Measurements from ENCODE around the gene KIF6. TPM values are rescaled to one million over a fixed set of nuclear protein-coding genes. Genes with fewer than 3 reads are reported as not detected.

KIF6 gene
- total RNA-seq, 2 experiments from 2014 or later: not detected

GRCh38 chr6:39561536-39562266 lies 163.5 kb downstream of the KIF6 start:
- no peak for DNase-seq
- H3K27ac Mint-ChIP-seq: no peak overlapping the region
- no peaks in the 10 kb centered on the region for H3K9me3 Mint-ChIP-seq
- no peaks in the 10 kb centered on the region for H3K36me3 Mint-ChIP-seq (ENCODE audit: low read depth)
- H3K4me1 Mint-ChIP-seq: no peaks in the 10 kb centered on the region
- peaks cover 18% of the 10 kb centered on the region for H3K27me3 Mint-ChIP-seq
- ChIA-PET POLR2A (no interaction called here), CTCF (interaction anchor here (0.8 kb wide), 1 partner anchor 9 kb away, joined by 3 read pairs; no protein-coding TSS in a partner anchor)
- no peak overlapping the region for H3K4me3 Mint-ChIP-seq

- Mint-ChIP-seq H3K4me1 (no peaks in the 10 kb centered on the region), H3K4me3 (no peak overlapping the region), H3K36me3 (ENCODE audit: low read depth) (no peaks in the 10 kb centered on the region), H3K9me3 (no peaks in the 10 kb centered on the region), H3K27me3 (peaks cover 20% of the 10 kb centered on the region), H3K27ac (no peak overlapping the region)
- ChIA-PET CTCF (interaction anchor here (0.8 kb wide), 1 partner anchor 9 kb away, joined by 3 read pairs; no protein-coding TSS in a partner anchor), POLR2A (interaction anchor here (0.7 kb wide), 1 partner anchor 210 kb away, joined by 3 read pairs; no protein-coding TSS in a partner anchor)
- no peak for DNase-seq
These were observed 164.3 kb downstream of the KIF6 start for GRCh38 chr6:39560915-39561314.

- peaks cover 12% of the 10 kb centered on the region for H3K27me3 Mint-ChIP-seq
- H3K9me3 Mint-ChIP-seq: no peaks in the 10 kb centered on the region
- POLR2A ChIA-PET: no interaction called here
- H3K4me1 Mint-ChIP-seq: no peaks in the 10 kb centered on the region
- no peak overlapping the region for H3K27ac Mint-ChIP-seq
- no peak overlapping the region for H3K4me3 Mint-ChIP-seq
- CTCF ChIA-PET: no interaction called here
- no peak for DNase-seq
- H3K36me3 Mint-ChIP-seq (ENCODE audit: low read depth): no peaks in the 10 kb centered on the region
These were observed 166.5 kb downstream of the KIF6 start for GRCh38 chr6:39558591-39559190.

GRCh38 chr6:39558079-39558478 lies 167.1 kb downstream of the KIF6 start:
- Mint-ChIP-seq H3K4me1 (no peaks in the 10 kb centered on the region), H3K9me3 (no peaks in the 10 kb centered on the region), H3K27ac (no peak overlapping the region), H3K4me3 (no peak overlapping the region), H3K36me3 (ENCODE audit: low read depth) (no peaks in the 10 kb centered on the region), H3K27me3 (peaks cover 11% of the 10 kb centered on the region)
- DNase-seq: no peak
- ChIA-PET POLR2A (no interaction called here), CTCF (no interaction called here)

DNA sequence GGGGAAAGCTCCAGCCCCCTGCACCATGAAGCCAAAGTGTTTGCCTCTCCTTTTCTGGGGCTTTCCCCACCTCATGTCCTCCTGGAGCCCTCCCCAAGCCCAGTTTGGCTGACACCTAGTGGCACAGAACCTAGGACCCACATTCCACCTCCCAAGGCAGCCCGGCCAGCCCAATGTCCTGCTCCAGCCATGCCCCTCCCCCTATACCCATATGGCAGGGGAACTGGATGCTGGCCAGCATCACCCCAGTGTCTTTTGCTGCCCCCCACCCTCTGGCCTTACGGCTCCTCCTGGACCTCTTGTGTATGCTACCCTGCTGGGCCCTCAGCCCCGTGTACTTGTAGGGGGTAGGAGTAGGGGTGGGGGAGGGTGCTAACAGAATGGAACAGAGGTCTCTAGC lies 170.1 kb downstream of the KIF6 start:
- no peak overlapping the region for H3K4me3 Mint-ChIP-seq
- no peaks in the 10 kb centered on the region for H3K36me3 Mint-ChIP-seq (ENCODE audit: low read depth)
- no peaks in the 10 kb centered on the region for H3K4me1 Mint-ChIP-seq
- CTCF ChIA-PET: no interaction called here
- DNase-seq: no peak
- POLR2A ChIA-PET: no interaction called here
- H3K27ac Mint-ChIP-seq: no peak overlapping the region
- peaks cover 8% of the 10 kb centered on the region for H3K27me3 Mint-ChIP-seq
- no peaks in the 10 kb centered on the region for H3K9me3 Mint-ChIP-seq

- POLR2A ChIA-PET: interaction anchor here (0.6 kb wide), 1 partner anchor 408 kb away, joined by 3 read pairs; no protein-coding TSS in a partner anchor
- CTCF ChIA-PET: no interaction called here
- H3K4me1 Mint-ChIP-seq: no peaks in the 10 kb centered on the region
- DNase-seq: no peak
- H3K27me3 Mint-ChIP-seq: peaks cover 15% of the 10 kb centered on the region
- no peak overlapping the region for H3K4me3 Mint-ChIP-seq
- H3K36me3 Mint-ChIP-seq (ENCODE audit: low read depth): no peaks in the 10 kb centered on the region
- H3K27ac Mint-ChIP-seq: no peak overlapping the region
- no peaks in the 10 kb centered on the region for H3K9me3 Mint-ChIP-seq
These were observed 171.1 kb downstream of the KIF6 start for GRCh38 chr6:39553860-39554802.

DNA sequence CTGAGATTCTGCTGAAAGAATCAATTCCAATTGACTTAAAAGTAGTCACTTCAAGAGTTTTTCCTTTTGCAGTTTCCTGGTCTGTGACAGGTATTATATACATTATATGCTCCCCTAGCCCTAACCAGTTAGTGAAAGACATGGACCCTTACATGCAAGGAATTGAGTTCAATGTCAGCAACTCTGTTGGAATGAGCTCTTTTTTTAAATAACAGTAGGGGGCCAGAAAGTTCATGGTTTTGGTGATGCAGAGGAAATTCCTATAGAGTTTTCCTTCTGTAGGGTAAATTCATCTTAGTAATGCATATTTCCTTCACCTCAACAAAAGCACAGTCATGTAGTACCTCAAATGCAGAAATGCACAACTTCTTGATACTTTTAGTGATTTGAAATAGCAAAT lies 172.2 kb downstream of the KIF6 start:
- POLR2A ChIA-PET: no interaction called here
- H3K36me3 Mint-ChIP-seq (ENCODE audit: low read depth): no peaks in the 10 kb centered on the region
- no peaks in the 10 kb centered on the region for H3K4me1 Mint-ChIP-seq
- no peak overlapping the region for H3K4me3 Mint-ChIP-seq
- CTCF ChIA-PET: no interaction called here
- H3K27me3 Mint-ChIP-seq: peaks cover 17% of the 10 kb centered on the region
- no peak for DNase-seq
- H3K9me3 Mint-ChIP-seq: no peaks in the 10 kb centered on the region
- H3K27ac Mint-ChIP-seq: no peak overlapping the region

DNA sequence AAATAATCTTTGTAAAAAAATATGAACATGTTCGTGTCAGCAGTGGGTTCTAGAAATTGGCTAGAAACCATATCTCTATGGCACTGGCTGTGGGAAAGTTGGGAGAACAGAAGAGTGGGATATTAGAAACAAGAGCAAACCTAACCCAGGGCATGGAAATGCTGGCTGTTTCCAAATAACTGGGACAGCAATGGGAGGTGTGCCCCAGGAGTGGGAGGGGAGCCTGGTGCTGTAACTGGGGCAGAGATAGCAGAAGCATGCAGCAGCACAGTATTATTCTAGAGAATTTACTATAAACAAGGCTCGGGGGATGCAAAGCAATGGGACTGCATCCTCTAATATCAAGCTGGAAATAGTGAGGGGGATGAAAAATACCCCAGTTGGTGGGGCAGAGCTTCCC lies 175.0 kb downstream of the KIF6 start:
- no peaks in the 10 kb centered on the region for H3K36me3 Mint-ChIP-seq (ENCODE audit: low read depth)
- ChIA-PET CTCF (no interaction called here), POLR2A (no interaction called here)
- no peak overlapping the region for H3K4me3 Mint-ChIP-seq
- no peak overlapping the region for H3K27ac Mint-ChIP-seq
- H3K27me3 Mint-ChIP-seq: peaks cover 17% of the 10 kb centered on the region
- H3K4me1 Mint-ChIP-seq: no peaks in the 10 kb centered on the region
- no peak for DNase-seq
- no peaks in the 10 kb centered on the region for H3K9me3 Mint-ChIP-seq

GRCh38 chr6:39546731-39547130 lies 178.5 kb downstream of the KIF6 start:
- no peaks in the 10 kb centered on the region for H3K36me3 Mint-ChIP-seq (ENCODE audit: low read depth)
- H3K27me3 Mint-ChIP-seq: peaks cover 26% of the 10 kb centered on the region
- ChIA-PET POLR2A (no interaction called here), CTCF (no interaction called here)
- H3K9me3 Mint-ChIP-seq: no peaks in the 10 kb centered on the region
- H3K4me3 Mint-ChIP-seq: no peak overlapping the region
- DNase-seq: no peak
- no peaks in the 10 kb centered on the region for H3K4me1 Mint-ChIP-seq
- H3K27ac Mint-ChIP-seq: no peak overlapping the region

DNA sequence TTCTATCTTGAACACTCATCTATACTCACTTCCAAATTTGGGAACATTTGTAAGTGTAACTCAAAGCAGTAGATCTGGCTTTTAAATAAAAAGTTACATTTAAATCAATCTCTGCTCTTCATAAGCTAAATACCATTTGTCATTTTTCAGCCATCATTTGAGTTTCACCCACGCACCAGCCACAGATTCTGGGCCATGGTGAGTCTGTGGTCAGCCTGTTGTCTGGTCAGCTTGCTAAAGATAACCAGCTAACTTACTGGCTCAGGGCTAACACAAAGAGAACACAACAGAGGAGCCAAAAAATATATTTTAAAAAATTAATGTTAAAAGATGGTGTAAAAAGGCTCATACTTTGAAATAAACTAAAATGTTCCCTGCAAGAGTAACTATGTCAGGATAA lies 181.3 kb downstream of the KIF6 start:
- Mint-ChIP-seq H3K36me3 (ENCODE audit: low read depth) (no peaks in the 10 kb centered on the region), H3K9me3 (no peaks in the 10 kb centered on the region), H3K27me3 (peaks cover 18% of the 10 kb centered on the region), H3K27ac (no peak overlapping the region), H3K4me1 (no peaks in the 10 kb centered on the region), H3K4me3 (no peak overlapping the region)
- ChIA-PET POLR2A (no interaction called here), CTCF (interaction anchor here (0.6 kb wide), 1 partner anchor 34 kb away, joined by 3 read pairs; no protein-coding TSS in a partner anchor)
- no peak for DNase-seq

DNA sequence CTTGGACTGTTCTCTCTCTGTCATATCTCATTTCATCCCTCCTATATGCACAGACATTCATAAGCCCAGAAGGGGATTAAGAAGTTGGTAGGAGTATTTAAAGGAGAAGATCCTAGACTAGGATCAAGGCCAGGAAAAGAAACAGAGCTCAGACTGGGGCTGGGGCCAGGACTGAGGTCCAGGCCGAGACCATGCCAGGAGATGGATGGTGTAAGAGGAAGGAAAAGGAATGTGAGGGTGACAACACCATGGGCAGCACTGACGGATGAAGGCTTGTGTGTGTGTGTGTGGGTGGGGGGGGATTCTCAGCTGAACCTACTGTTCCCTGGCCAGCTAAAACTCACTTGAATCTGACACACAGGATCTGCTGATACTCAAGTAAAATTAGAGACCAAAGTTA lies 182.1 kb downstream of the KIF6 start:
- ChIA-PET POLR2A (no interaction called here), CTCF (interaction anchor here (0.6 kb wide), 1 partner anchor 1070 kb away, joined by 3 read pairs; no protein-coding TSS in a partner anchor)
- Mint-ChIP-seq H3K27ac (no peak overlapping the region), H3K36me3 (ENCODE audit: low read depth) (no peaks in the 10 kb centered on the region), H3K4me1 (no peaks in the 10 kb centered on the region), H3K27me3 (peaks cover 15% of the 10 kb centered on the region), H3K4me3 (no peak overlapping the region), H3K9me3 (no peaks in the 10 kb centered on the region)
- no peak for DNase-seq

DNA sequence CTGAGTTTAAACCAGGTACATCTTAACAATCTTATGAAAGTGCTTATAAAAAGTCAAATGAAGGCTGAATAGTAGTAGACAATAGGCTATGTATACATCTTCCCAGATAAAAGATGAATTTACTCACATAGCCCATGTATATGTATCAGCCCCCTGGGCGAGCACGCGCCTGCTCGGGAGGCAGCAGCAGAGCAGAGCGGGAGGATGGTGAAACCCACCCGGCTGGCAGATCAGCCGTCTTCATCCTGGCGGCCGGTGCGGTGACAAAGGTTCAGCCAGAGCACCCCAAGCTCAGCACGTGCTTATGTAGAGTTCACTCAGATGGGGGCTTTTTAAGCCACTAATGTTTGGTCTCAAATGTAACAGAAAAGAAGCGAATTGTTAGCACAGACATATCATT lies 184.8 kb downstream of the KIF6 start:
- no peaks in the 10 kb centered on the region for H3K4me1 Mint-ChIP-seq
- no peak overlapping the region for H3K4me3 Mint-ChIP-seq
- no peaks in the 10 kb centered on the region for H3K9me3 Mint-ChIP-seq
- DNase-seq: no peak
- POLR2A ChIA-PET: no interaction called here
- H3K27me3 Mint-ChIP-seq: peaks cover 9% of the 10 kb centered on the region
- H3K36me3 Mint-ChIP-seq (ENCODE audit: low read depth): no peaks in the 10 kb centered on the region
- no peak overlapping the region for H3K27ac Mint-ChIP-seq
- CTCF ChIA-PET: no interaction called here

DNA sequence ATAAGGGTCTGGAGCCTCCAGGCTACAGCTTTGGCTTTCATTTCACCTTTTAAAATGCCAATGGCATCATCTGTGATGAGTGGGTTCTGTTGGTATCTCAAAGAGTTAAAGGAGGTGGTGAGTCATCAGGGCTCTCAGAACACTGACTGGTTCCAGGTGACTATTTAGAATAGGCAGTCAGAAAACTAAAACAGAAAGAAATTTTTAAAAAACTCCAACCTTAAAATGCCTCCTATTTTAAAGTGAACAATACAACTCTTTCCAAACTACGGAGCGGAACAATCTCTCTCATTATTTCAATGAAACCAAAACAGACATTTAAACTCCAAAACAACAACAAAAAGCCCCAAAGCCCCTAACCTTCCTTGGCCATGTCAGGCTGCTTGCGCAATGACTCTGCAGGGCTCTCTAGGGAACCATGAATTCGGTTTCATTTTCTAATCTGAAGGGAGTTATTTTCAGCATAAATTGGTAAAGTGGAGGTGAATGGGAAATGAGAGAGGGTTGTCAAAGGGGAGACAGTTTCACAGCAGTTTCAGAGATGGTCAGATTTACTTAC lies 194.9 kb downstream of the KIF6 start:
- CTCF ChIA-PET: no interaction called here
- Mint-ChIP-seq H3K27ac (no peak overlapping the region), H3K4me3 (no peak overlapping the region), H3K36me3 (ENCODE audit: low read depth) (no peaks in the 10 kb centered on the region), H3K9me3 (peaks cover 8% of the 10 kb centered on the region), H3K27me3 (peaks cover 23% of the 10 kb centered on the region), H3K4me1 (peaks cover 7% of the 10 kb centered on the region)
- DNase-seq: no peak
- POLR2A ChIA-PET: no interaction called here

All from activated CD4-positive, alpha-beta T cell treated with anti-CD3 and anti-CD28 coated beads, Interleukin-2, amount 10 ng/mL, durations not matched to agents 7 days and 5 days (primary cell).